Activated CD4-positive, CD25-positive, alpha-beta regulatory T cell treated with anti-CD3 and anti-CD28 coated beads, Interleukin-2, amount 50 U/mL, for 24 hours (primary cell): ENCODE measurements around the gene TMEM247.

Experiments
- ATAC-seq, 2 donors: fragments of 150-1000 bp; cut with Tn5 transposase; one replicate each; pipeline ENCODE4 v1.10.0; 2021; ENCODE audit warnings: mild to moderate bottlenecking in 1 of 2, moderate library complexity in 1 of 2

The TMEM247 gene

GRCh38 chr2:46490521-46491141 lies 11.3 kb downstream of the TMEM247 start:
- ATAC-seq, result no peak

- ATAC-seq, result no peak
Observed at GRCh38 chr2:46492301-46492700, 12.9 kb downstream of the TMEM247 start.

GRCh38 chr2:46493241-46493970 lies 14.0 kb downstream of the TMEM247 start:
- ATAC-seq, result peak in 1 of 2 donors; percentile 85

- ATAC-seq, result no peak
Observed at GRCh38 chr2:46493971-46494250, 14.5 kb downstream of the TMEM247 start.

- no peak for ATAC-seq
Observed at GRCh38 chr2:46494596-46494995, 15.2 kb downstream of the TMEM247 start.

GRCh38 chr2:46495231-46496030 lies 16.1 kb downstream of the TMEM247 start:
- ATAC-seq, result no peak

GRCh38 chr2:46497766-46498165 lies 18.4 kb downstream of the TMEM247 start:
- ATAC-seq, result no peak

GRCh38 chr2:46498681-46499080 lies 19.3 kb downstream of the TMEM247 start:
- no peak for ATAC-seq

GRCh38 chr2:46499392-46499785 lies 20.0 kb downstream of the TMEM247 start:
- no peak for ATAC-seq

GRCh38 chr2:46500801-46501200 lies 21.4 kb downstream of the TMEM247 start:
- ATAC-seq, result no peak

- no peak for ATAC-seq
Observed at GRCh38 chr2:46502291-46502885, 23.0 kb downstream of the TMEM247 start.

- ATAC-seq, result no peak
Observed at GRCh38 chr2:46503686-46504085, 24.3 kb downstream of the TMEM247 start.

GRCh38 chr2:46504221-46504620 lies 24.9 kb downstream of the TMEM247 start:
- ATAC-seq, result no peak

- ATAC-seq, result no peak
Observed at GRCh38 chr2:46504685-46505471, 25.5 kb downstream of the TMEM247 start.

- ATAC-seq, result no peak
Observed at GRCh38 chr2:46505472-46505783, 26.1 kb downstream of the TMEM247 start.

GRCh38 chr2:46506131-46506706 lies 26.9 kb downstream of the TMEM247 start:
- no peak for ATAC-seq

GRCh38 chr2:46508312-46508711 lies 28.9 kb downstream of the TMEM247 start:
- ATAC-seq, result no peak

- no peak for ATAC-seq
Observed at GRCh38 chr2:46508759-46509158, 29.4 kb downstream of the TMEM247 start.

- ATAC-seq, result no peak
Observed at GRCh38 chr2:46509804-46510203, 30.4 kb downstream of the TMEM247 start.

- ATAC-seq, result no peak
Observed at GRCh38 chr2:46510598-46511177, 31.3 kb downstream of the TMEM247 start.

- no peak for ATAC-seq
Observed at GRCh38 chr2:46512185-46512584, 32.8 kb downstream of the TMEM247 start.

- ATAC-seq, result no peak
Observed at GRCh38 chr2:46514738-46515137, 35.4 kb downstream of the TMEM247 start.
